Central memory CD4-positive, alpha-beta T cell (primary cell): ENCODE measurements around the gene ACTL10.

Experiments
- DNase-seq: peaks from one replicate; pipeline ENCODE4 v3.0.0; 2022

The ACTL10 gene

GRCh38 chr20:33677991-33678702 lies 11.4 kb downstream of the ACTL10 start:
- DNase-seq = no peak

GRCh38 chr20:33679758-33680485 lies 13.2 kb downstream of the ACTL10 start:
- DNase-seq = peak; percentile 35

GRCh38 chr20:33680686-33681085 lies 13.9 kb downstream of the ACTL10 start:
- DNase-seq = no peak

- DNase-seq = no peak
Measured at GRCh38 chr20:33681288-33681687, 14.5 kb downstream of the ACTL10 start.

- no peak for DNase-seq
Measured at GRCh38 chr20:33681728-33682353, 15.1 kb downstream of the ACTL10 start.

- no peak for DNase-seq
Measured at GRCh38 chr20:33684533-33685327, 18.0 kb downstream of the ACTL10 start.

- DNase-seq = no peak
Measured at GRCh38 chr20:33685328-33686099, 18.8 kb downstream of the ACTL10 start.

- DNase-seq = peak; percentile 91
Measured at GRCh38 chr20:33686100-33686983, 19.6 kb downstream of the ACTL10 start, which contains the start of gene E2F1. Gene E2F1 (minus strand): TSS chr20:33686385. CDS start chr20:33686264, 121 bp downstream.

DNA sequence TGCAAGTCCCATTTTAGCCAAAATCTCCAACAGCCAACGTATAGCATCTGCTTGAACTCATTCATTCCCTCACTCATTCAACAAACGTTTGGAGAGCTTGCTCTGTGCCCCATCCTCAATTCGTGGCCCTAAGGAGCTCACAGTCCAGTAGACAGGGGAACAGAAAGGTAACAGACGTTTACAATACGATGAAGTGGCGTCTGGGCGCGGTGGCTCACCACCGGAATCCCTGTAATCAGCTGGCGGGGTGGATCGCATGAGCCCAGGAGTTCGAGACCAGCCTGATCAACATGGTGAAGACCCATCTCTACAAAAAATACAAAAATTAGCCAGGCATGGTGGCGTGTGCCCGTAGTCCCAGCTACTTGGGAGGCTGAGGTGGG lies 20.2 kb downstream of the ACTL10 start:
- no peak for DNase-seq

DNA sequence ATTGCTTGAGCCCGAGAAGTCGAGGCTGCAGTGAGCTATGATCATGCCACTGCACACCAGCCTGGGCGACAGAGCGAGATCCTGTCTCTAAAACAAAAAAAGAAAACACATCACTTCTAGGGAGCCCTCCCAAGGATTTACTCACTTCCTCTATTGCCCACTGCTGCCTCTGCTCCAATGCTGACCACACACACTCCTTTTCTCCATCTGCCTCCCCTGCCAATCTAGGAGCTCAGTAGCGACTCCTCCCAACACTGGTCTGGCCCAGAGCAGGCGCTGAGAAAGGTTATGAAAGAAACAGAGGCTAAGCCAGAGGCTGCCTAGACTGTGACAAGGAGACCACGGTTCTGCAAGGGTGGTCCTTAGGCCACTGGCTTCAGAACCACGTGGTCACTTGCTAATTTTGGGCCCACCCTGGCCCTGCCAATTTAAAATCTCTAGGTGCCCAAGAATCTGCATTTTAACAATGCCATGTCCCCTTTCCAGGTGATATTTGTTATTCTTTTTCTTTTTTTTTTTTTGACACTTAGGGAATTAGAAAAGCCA lies 20.7 kb downstream of the ACTL10 start:
- no peak for DNase-seq

- no peak for DNase-seq
Measured at GRCh38 chr20:33687993-33688937, 21.5 kb downstream of the ACTL10 start.

- DNase-seq = no peak
Measured at GRCh38 chr20:33688938-33689424, 22.2 kb downstream of the ACTL10 start.

GRCh38 chr20:33689493-33689892 lies 22.8 kb downstream of the ACTL10 start:
- no peak for DNase-seq

DNA sequence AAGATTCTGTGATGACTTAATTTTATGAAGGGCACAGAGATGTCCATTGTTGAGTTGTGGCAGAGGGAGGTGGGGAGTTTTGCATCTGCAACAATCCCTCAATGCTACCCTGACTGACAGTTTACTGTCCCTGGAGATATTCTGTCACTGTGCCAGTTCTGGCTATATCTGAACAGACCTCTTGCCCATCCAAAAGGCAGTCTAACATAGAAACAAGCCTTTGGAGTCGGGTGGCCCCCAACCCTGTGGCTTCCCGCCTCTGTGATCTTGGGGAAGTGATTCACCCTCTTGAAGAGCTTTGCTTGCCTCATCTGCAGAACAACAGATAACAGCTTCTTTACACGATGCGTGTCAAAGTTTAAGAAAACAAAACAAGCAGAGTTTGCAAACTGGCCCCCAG lies 23.2 kb downstream of the ACTL10 start:
- peak; percentile 47 for DNase-seq

DNA sequence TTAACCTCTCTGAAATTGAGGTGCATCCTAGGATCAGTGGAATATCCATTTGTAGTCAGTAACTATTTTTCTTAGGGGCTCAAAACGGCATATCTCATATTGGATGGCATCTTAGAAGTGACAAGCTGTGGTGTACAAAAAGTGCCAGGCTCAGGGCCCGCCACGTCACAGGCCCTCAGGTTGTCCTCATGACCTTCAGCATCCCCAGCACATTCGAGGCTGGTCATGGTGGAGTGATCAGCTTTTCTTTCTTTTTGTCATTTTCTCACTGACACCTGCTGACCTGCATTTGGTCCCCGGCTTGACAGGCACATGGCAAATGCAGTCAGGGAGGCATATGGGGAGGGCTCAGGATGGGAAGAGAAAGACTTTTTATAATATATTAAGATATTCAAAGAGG lies 26.5 kb downstream of the ACTL10 start:
- no peak for DNase-seq

- no peak for DNase-seq
Measured at GRCh38 chr20:33693741-33694638, 27.2 kb downstream of the ACTL10 start.

GRCh38 chr20:33694639-33695012 lies 27.9 kb downstream of the ACTL10 start:
- DNase-seq = no peak

GRCh38 chr20:33696448-33696847 lies 29.7 kb downstream of the ACTL10 start:
- DNase-seq = no peak
